Amniotic epithelial cell (primary cell): ENCODE data around the gene CAPN14.

ENCODE experiments used
- DNase-seq: peaks from one replicate; pipeline ENCODE4 v3.0.0-alpha.2; 2010; ENCODE audit warnings: low read depth

The CAPN14 gene

GRCh38 chr2:31140151-31140550 is 77.2 kb downstream of the CAPN14 start:
- no peak for DNase-seq

GRCh38 chr2:31139671-31140070 is 77.6 kb downstream of the CAPN14 start:
- DNase-seq = no peak

GRCh38 chr2:31138037-31138962 is 79.0 kb downstream of the CAPN14 start, which contains the start of gene GALNT14:
Gene GALNT14, minus strand, starts transcription at chr2:31138440. Its CDS starts 354 bp downstream, at chr2:31138086.
- DNase-seq = peak; percentile 4

- no peak for DNase-seq
Observed at GRCh38 chr2:31137211-31138036, 79.9 kb downstream of the CAPN14 start.

GRCh38 chr2:31136732-31137131 is 80.6 kb downstream of the CAPN14 start:
- DNase-seq = no peak

GRCh38 chr2:31136000-31136399 is 81.3 kb downstream of the CAPN14 start:
- no peak for DNase-seq

- DNase-seq = no peak
Observed at GRCh38 chr2:31134480-31134879, 82.8 kb downstream of the CAPN14 start.

- no peak for DNase-seq
Observed at GRCh38 chr2:31132786-31133185, 84.5 kb downstream of the CAPN14 start.

GRCh38 chr2:31131871-31132270 is 85.4 kb downstream of the CAPN14 start:
- DNase-seq = no peak

- DNase-seq = no peak
Observed at GRCh38 chr2:31129375-31130171, 87.7 kb downstream of the CAPN14 start.

- DNase-seq = no peak
Observed at GRCh38 chr2:31127931-31128330, 89.4 kb downstream of the CAPN14 start.

GRCh38 chr2:31125918-31126695 is 91.2 kb downstream of the CAPN14 start:
- DNase-seq = no peak

GRCh38 chr2:31124904-31125303 is 92.4 kb downstream of the CAPN14 start:
- DNase-seq = no peak
